Tibial nerve (tissue), 3 donors: ENCODE measurements around the gene ZNF467.

Experiments used
- POLR2A ChIP-seq, 2 donors: fragments of 450-650 bp; IDR thresholded peaks; one replicate each; pipeline ENCODE4 v1.6.1; 2017; ENCODE audit warnings: antibody characterized with exemption in 2 of 2, mild to moderate bottlenecking in 2 of 2, moderate library complexity in 2 of 2
- TF ChIP-seq, protein P1 (sequence below), 5 experiments: fragments of 200-600 bp in 3 of 5; fragments of 450-650 bp in 2 of 5; sonication (generic) in 3 of 5; IDR thresholded peaks; one replicate each; pipeline ENCODE4 v1.5.1; 2016 to 2019; ENCODE audit warnings: antibody characterized with exemption in 5 of 5, mild to moderate bottlenecking in 3 of 5, moderate library complexity in 2 of 5

DNA sequence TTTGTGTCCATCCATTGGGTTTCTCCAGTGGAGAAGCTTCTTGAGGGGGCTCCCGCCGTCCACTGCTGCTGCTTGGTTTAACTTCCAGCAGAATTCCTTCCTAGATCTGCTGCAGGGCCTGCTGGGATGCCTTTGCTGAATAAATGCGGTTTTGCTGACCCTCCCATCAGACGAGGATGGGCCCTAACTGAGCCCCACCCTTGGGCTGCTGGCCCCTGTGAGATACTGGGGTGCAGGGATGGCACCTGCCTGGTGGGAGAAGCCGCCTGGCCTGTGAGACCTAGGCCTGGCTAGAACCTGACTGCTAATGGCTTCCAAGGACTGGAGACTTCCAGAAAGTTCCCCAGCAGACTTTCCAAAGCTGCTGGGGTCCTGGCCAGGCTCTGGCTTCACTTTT is 43.8 kb downstream of the ZNF467 start:
- TF ChIP-seq POLR2A (IDR thresholded peaks at IDR 0.05): no peak
- TF ChIP-seq, protein P1, sequence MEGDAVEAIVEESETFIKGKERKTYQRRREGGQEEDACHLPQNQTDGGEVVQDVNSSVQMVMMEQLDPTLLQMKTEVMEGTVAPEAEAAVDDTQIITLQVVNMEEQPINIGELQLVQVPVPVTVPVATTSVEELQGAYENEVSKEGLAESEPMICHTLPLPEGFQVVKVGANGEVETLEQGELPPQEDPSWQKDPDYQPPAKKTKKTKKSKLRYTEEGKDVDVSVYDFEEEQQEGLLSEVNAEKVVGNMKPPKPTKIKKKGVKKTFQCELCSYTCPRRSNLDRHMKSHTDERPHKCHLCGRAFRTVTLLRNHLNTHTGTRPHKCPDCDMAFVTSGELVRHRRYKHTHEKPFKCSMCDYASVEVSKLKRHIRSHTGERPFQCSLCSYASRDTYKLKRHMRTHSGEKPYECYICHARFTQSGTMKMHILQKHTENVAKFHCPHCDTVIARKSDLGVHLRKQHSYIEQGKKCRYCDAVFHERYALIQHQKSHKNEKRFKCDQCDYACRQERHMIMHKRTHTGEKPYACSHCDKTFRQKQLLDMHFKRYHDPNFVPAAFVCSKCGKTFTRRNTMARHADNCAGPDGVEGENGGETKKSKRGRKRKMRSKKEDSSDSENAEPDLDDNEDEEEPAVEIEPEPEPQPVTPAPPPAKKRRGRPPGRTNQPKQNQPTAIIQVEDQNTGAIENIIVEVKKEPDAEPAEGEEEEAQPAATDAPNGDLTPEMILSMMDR (IDR thresholded peaks at IDR 0.05): no peak
